Heart left ventricle (tissue), 13 donors: Measurements from ENCODE around the gene TXNL4A.

ENCODE experiments used
- POLR2A ChIP-seq, 2 donors: fragments of 450-650 bp; IDR thresholded peaks; one replicate each; pipeline ENCODE4 v1.6.1; 2017; ENCODE audit warnings: antibody characterized with exemption in 2 of 2, mild to moderate bottlenecking in 2 of 2, moderate library complexity in 2 of 2
- TF ChIP-seq, protein P1 (sequence below), 12 donors: fragments of 200-600 bp; sonication (generic) in 4 of 12; IDR thresholded peaks; one replicate each; pipeline versions ENCODE4 v1.5.0 to v1.8.0; 2018 to 2022; ENCODE audit warnings: antibody characterized with exemption in 12 of 12, mild to moderate bottlenecking in 5 of 12
- donor health status: ischemic (EF 13 %, LVEDD 7.1; RV severe dilation, severe dysfunction).
- donor health status: DM: no; HTN: yes; CAD: no.
- donor health status: DM: no; HTN: no; CAD: no.
- donor health status: ischemic (EF 25% LVEDD 6.9; RV normal size, moderate dysfunction).
- donor health status: ischemic (EF 25% LVEDD 5.7; RV mildly dilated, moderate dysfunction).
- donor health status: ischemic (EF 35%, LVEDD 5.7; RV mildly dilated, moderate dysfunction).
- donor health status: nonischemic (EF 11% LVEDD 7.7; RV severe dilation, severe dysfunction).
- donor health status: DM: yes; HTN: yes; CAD: no.
- donor health status: PGD.
- donor health status: ischemic (EF 29% LVEDD 5.4; RV normal size, mild dysfunction).
- donor health status: nonischemic (EF 23%, LVEDD 6.1; RV moderate dilation, normal function).

DNA sequence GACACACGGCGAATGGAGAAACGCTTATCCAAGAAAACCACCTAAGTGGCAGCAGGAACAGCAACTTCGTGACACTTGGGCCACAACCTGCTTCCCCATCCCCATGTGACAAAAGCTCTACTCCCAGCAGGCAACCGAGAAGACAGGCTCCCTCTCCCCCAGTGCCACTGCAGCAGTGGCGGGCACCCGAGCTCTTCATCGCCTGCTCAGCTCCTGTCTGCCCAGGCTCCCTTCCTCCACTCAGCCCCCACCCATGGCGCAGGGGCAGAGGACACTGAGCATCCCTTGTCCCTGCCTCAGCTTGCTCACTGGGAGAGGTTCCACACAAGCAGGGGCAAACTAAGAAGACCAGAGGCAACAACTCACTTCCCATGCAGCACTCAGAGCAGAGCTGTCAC is 59.8 kb downstream of the TXNL4A start:
- TF ChIP-seq, protein P1, sequence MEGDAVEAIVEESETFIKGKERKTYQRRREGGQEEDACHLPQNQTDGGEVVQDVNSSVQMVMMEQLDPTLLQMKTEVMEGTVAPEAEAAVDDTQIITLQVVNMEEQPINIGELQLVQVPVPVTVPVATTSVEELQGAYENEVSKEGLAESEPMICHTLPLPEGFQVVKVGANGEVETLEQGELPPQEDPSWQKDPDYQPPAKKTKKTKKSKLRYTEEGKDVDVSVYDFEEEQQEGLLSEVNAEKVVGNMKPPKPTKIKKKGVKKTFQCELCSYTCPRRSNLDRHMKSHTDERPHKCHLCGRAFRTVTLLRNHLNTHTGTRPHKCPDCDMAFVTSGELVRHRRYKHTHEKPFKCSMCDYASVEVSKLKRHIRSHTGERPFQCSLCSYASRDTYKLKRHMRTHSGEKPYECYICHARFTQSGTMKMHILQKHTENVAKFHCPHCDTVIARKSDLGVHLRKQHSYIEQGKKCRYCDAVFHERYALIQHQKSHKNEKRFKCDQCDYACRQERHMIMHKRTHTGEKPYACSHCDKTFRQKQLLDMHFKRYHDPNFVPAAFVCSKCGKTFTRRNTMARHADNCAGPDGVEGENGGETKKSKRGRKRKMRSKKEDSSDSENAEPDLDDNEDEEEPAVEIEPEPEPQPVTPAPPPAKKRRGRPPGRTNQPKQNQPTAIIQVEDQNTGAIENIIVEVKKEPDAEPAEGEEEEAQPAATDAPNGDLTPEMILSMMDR (IDR thresholded peaks at IDR 0.05): no peak
- no peak for TF ChIP-seq POLR2A (IDR thresholded peaks at IDR 0.05)
